Measurements from ENCODE around the gene ANKZF1. TPM values are rescaled to one million over a fixed set of nuclear protein-coding genes. Genes with fewer than 3 reads are reported as not detected.

Gene ANKZF1
- total RNA-seq, 1 donor from 2014 or later: 46.1 TPM

- Histone ChIP-seq H3K4me3 (no peak overlapping the region), H3K4me1 (peaks cover 21% of the 10 kb centered on the region), H3K27ac (no peak overlapping the region), H3K9me3 (no peaks in the 10 kb centered on the region), H3K27me3 (ENCODE audit: low read depth) (no peaks in the 10 kb centered on the region), H3K36me3 (peaks cover 52% of the 10 kb centered on the region)
- intact Hi-C loops (cut with DNase I): no loop called here
- no peak for TF ChIP-seq CTCF (IDR thresholded peaks at IDR 0.05)
- DNase-seq: no peak
- ATAC-seq: no peak
Observed at GRCh38 chr2:219213486-219214071, 16.0 kb upstream of the ANKZF1 start.

- no peak overlapping the region for H3K27ac ChIP-seq
- no peak for DNase-seq
- no peaks in the 10 kb centered on the region for H3K9me3 ChIP-seq
- H3K27me3 ChIP-seq (ENCODE audit: low read depth): no peaks in the 10 kb centered on the region
- no peak overlapping the region for H3K4me3 ChIP-seq
- TF ChIP-seq CTCF (IDR thresholded peaks at IDR 0.05): no peak
- peaks cover 46% of the 10 kb centered on the region for H3K36me3 ChIP-seq
- intact Hi-C loops (cut with DNase I): no loop called here
- no peak for ATAC-seq
- H3K4me1 ChIP-seq: peaks cover 23% of the 10 kb centered on the region
Observed at GRCh38 chr2:219214141-219214540, 15.5 kb upstream of the ANKZF1 start.

- no peak for DNase-seq
- Histone ChIP-seq H3K4me1 (peaks cover 30% of the 10 kb centered on the region), H3K36me3 (peaks cover 43% of the 10 kb centered on the region), H3K27me3 (ENCODE audit: low read depth) (no peaks in the 10 kb centered on the region), H3K9me3 (no peaks in the 10 kb centered on the region), H3K27ac (no peak overlapping the region), H3K4me3 (no peak overlapping the region)
- no peak for TF ChIP-seq CTCF (IDR thresholded peaks at IDR 0.05)
- ATAC-seq: no peak
- intact Hi-C loops (cut with DNase I): no loop called here
Observed at GRCh38 chr2:219214786-219215185, 14.8 kb upstream of the ANKZF1 start.

GRCh38 chr2:219215871-219216534 is 13.6 kb upstream of the ANKZF1 start:
- no peak for ATAC-seq
- Histone ChIP-seq H3K4me3 (no peak overlapping the region), H3K27me3 (ENCODE audit: low read depth) (no peaks in the 10 kb centered on the region), H3K27ac (no peak overlapping the region), H3K36me3 (peaks cover 45% of the 10 kb centered on the region), H3K9me3 (no peaks in the 10 kb centered on the region), H3K4me1 (peaks cover 33% of the 10 kb centered on the region)
- TF ChIP-seq CTCF (IDR thresholded peaks at IDR 0.05): no peak
- intact Hi-C loops (cut with DNase I): no loop called here
- DNase-seq: no peak

- DNase-seq (no peak), ATAC-seq (no peak)
- Histone ChIP-seq H3K4me1 (peaks cover 33% of the 10 kb centered on the region), H3K9me3 (no peaks in the 10 kb centered on the region), H3K4me3 (no peak overlapping the region), H3K27me3 (ENCODE audit: low read depth) (no peaks in the 10 kb centered on the region), H3K36me3 (peaks cover 50% of the 10 kb centered on the region), H3K27ac (no peak overlapping the region)
- no peak for TF ChIP-seq CTCF (IDR thresholded peaks at IDR 0.05)
- intact Hi-C loops (cut with DNase I): no loop called here
Observed at GRCh38 chr2:219216535-219216915, 13.1 kb upstream of the ANKZF1 start.
